HEK293T (cell line): Measurements from ENCODE around the gene PAWR.
A peak's percentile ranks its signal among the peaks of the same experiment; 100 is the strongest.

ENCODE experiments used
- CTCF ChIA-PET: fragments of 350-600 bp; formaldehyde crosslinking; extraction: SDS; loops from one replicate; lab custom pipeline; 2021; ENCODE audit warnings: antibody characterized with exemption, inconsistent platforms; lab: Yijun Ruan, JAX
- POLR2A ChIA-PET: fragments of 350-600 bp; formaldehyde crosslinking; extraction: SDS; loops from one replicate; lab custom pipeline; 2020; ENCODE audit warnings: antibody characterized with exemption, inconsistent platforms; lab: Yijun Ruan, JAX
- DNase-seq: peaks from one replicate; pipeline ENCODE4 v3.0.0; 2012; ENCODE audit warnings: mixed read lengths; ENCODE audit errors: extremely low spot score
- ARNT ChIP-seq: fragments of 450-650 bp; IDR thresholded peaks from 2 replicates; pipeline ENCODE4 v1.6.1; 2017; ENCODE audit warnings: mild to moderate bottlenecking
- BHLHE40 ChIP-seq: fragments of 450-650 bp; IDR thresholded peaks from 2 replicates; pipeline ENCODE4 v1.6.1; 2016; ENCODE audit warnings: mild to moderate bottlenecking, moderate library complexity, borderline replicate concordance
- CTBP1 ChIP-seq: fragments of 450-650 bp; IDR thresholded peaks from 2 replicates; pipeline ENCODE4 v1.6.1; 2016; ENCODE audit warnings: borderline replicate concordance
- ELF4 ChIP-seq: fragments of 450-650 bp; IDR thresholded peaks from 2 replicates; pipeline ENCODE4 v1.6.1; 2017; ENCODE audit warnings: antibody characterized with exemption
- FOXA1 ChIP-seq: fragments of 450-650 bp; IDR thresholded peaks from 2 replicates; pipeline ENCODE4 v1.6.1; 2016; ENCODE audit warnings: mild to moderate bottlenecking
- FOXK2 ChIP-seq: fragments of 450-650 bp; IDR thresholded peaks from 2 replicates; pipeline ENCODE4 v1.6.1; 2016; ENCODE audit warnings: mild to moderate bottlenecking
- FOXM1 ChIP-seq: fragments of 450-650 bp; IDR thresholded peaks from 2 replicates; pipeline ENCODE4 v1.6.1; 2017; ENCODE audit warnings: mild to moderate bottlenecking, borderline replicate concordance
- HDGF ChIP-seq: fragments of 450-650 bp; IDR thresholded peaks from 2 replicates; pipeline ENCODE4 v1.6.1; 2017; ENCODE audit warnings: antibody characterized with exemption, borderline replicate concordance
- L3MBTL2 ChIP-seq: fragments of 450-650 bp; conservative IDR thresholded peaks from 2 replicates; pipeline ENCODE4 v1.6.1; 2016; ENCODE audit warnings: mild to moderate bottlenecking
- LEF1 ChIP-seq: fragments of 450-650 bp; IDR thresholded peaks from 2 replicates; pipeline ENCODE4 v1.6.1; 2017; ENCODE audit warnings: mild to moderate bottlenecking, borderline replicate concordance
- NFRKB ChIP-seq: fragments of 450-650 bp; IDR thresholded peaks from 2 replicates; pipeline ENCODE4 v1.6.1; 2016; ENCODE audit warnings: mild to moderate bottlenecking, moderate library complexity
- PKNOX1 ChIP-seq: fragments of 450-650 bp; IDR thresholded peaks from 2 replicates; pipeline ENCODE4 v1.6.1; 2016
- SP1 ChIP-seq: fragments of 450-650 bp; IDR thresholded peaks from 2 replicates; pipeline ENCODE4 v1.6.1; 2017
- SUZ12 ChIP-seq: fragments of 450-650 bp; IDR thresholded peaks from 2 replicates; pipeline ENCODE4 v1.6.1; 2016; ENCODE audit warnings: mild to moderate bottlenecking
- TARDBP ChIP-seq: fragments of 450-650 bp; IDR thresholded peaks from 2 replicates; pipeline ENCODE4 v1.6.1; 2016
- ZNF384 ChIP-seq: fragments of 450-650 bp; IDR thresholded peaks from 2 replicates; pipeline ENCODE4 v1.6.1; 2016

The PAWR gene, protein sequence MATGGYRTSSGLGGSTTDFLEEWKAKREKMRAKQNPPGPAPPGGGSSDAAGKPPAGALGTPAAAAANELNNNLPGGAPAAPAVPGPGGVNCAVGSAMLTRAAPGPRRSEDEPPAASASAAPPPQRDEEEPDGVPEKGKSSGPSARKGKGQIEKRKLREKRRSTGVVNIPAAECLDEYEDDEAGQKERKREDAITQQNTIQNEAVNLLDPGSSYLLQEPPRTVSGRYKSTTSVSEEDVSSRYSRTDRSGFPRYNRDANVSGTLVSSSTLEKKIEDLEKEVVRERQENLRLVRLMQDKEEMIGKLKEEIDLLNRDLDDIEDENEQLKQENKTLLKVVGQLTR

GRCh38 chr12:79690638-79691510, at the start of gene PAWR:
Gene PAWR, minus strand, starts transcription at chr12:79690964. Its CDS starts 720 bp downstream, at chr12:79690244.
- POLR2A ChIA-PET = interaction anchor here (0.6 to 1.2 kb wide), 8 partner anchors 10 to 132 kb away, joined by 3 to 4 read pairs (median 3); no protein-coding TSS in a partner anchor
- DNase-seq = peak; percentile 81
- CTCF ChIA-PET = interaction anchor here (0.6 to 1.2 kb wide), 3 partner anchors 142 to 1519 kb away, joined by 4 to 6 read pairs (median 4); no protein-coding TSS in a partner anchor
- TF ChIP-seq ELF4 (peak; percentile 65; the same call in 1 of the 2 replicates), ZNF384 (no peak), L3MBTL2 (peak; percentile 63), TARDBP (no peak), CTBP1 (peak; percentile 81; the same call in 1 of the 2 replicates), HDGF (no peak)

DNA sequence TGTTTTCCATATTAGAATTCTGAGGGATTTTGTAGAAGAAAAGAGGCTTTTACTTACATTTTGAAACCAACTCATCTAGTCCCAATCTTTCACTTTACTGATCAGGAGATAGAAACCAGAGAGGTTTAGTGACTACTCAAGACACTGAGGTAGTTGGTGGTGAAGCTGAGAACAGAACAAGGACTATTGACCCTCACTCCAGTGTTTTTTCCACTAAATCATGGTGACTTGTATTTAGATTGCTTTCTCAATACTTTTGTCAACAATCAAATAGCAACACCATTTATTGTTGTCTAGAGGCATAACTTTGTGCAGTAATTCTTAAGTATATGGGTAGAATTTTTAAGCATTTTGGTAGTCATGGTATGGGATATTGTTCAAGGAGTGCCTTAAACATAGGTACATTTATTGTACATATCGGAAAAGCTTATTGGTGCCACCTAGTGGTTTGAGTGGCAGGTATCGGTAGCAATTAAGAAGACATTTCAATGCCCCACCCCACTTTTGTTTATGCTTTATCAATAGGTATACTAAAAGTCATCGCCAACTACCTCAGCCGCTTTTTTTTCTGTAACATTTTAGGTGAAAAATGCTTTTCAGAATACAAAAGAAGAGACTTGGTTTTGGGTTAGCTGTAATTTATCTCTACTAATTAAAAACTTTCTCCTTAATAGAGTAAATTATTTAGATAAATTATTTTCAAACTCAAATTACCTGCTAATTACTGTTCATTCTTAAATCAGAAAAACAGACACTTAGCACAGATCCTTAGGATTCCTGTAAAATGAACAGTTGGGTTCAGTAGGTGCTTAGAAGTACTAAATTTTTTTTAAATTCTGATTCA, 47.3 kb upstream of the PAWR start:
- TF ChIP-seq L3MBTL2 (no peak), PKNOX1 (peak; percentile 71)
- ChIA-PET POLR2A (interaction anchor here (1.6 kb wide), 1 partner anchor 47 kb away, joined by 4 read pairs; the partner anchor contains the start of gene PAWR), CTCF (interaction anchor here (0.6 to 1.3 kb wide), 4 partner anchors 299 to 680 kb away, joined by 3 to 4 read pairs (median 3); no protein-coding TSS in a partner anchor)
- DNase-seq = peak; percentile 42

DNA sequence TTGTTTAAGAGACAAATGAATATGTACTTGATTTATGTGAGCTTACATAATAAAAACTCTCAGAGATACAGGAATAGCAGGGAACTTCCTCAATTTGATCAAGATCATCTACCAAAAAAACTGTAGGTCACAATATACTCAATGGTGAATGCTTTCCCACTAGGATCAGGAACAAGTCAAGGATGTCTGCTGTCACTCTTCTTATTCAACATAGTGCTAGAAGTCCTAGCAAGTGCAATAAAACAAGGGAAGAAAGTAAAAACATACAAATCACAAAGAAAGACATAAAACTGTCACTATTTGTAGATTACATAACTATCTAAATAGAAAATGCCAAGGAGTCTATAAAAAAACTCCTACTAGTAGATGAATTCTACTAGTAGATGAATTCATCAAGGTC, 41.9 kb upstream of the PAWR start:
- DNase-seq = no peak
- ChIA-PET POLR2A (no interaction called here), CTCF (no interaction called here)
- no peak for TF ChIP-seq L3MBTL2
- no peak for TF ChIP-seq FOXM1
- TF ChIP-seq ZNF384 = no peak
- peak; percentile 91 for TF ChIP-seq PKNOX1
- no peak for TF ChIP-seq TARDBP
- TF ChIP-seq HDGF = no peak
- 0 out of 2 replicates have a peak, but pooled peaks have one; percentile 27 for TF ChIP-seq CTBP1
- TF ChIP-seq BHLHE40 = no peak
- TF ChIP-seq ELF4 = no peak
- no peak for TF ChIP-seq SP1
- TF ChIP-seq NFRKB = no peak

DNA sequence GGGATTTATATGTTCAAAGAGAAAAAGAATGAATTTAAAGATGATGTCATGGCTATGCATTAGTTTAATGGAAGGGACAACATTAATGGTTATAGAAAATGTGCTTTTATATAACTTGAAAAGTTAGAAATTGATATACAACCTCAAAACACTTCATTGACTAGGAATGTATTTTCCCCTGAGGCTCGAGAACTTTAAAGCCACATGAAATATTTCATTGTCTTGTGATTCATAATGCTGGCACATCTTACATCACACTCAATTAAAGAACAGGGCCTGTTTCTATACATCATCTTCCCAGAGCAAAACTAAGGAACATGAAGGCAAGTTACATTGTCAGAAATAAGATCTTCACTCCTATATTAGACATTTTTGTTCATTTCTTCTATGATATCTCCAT, 35.2 kb upstream of the PAWR start:
- DNase-seq = no peak
- TF ChIP-seq ARNT (no peak), CTBP1 (no peak), ELF4 (no peak), SUZ12 (no peak), FOXA1 (no peak)
- ChIA-PET CTCF (no interaction called here), POLR2A (no interaction called here)

- ChIA-PET CTCF (no interaction called here), POLR2A (no interaction called here)
- TF ChIP-seq ARNT (no peak), BHLHE40 (no peak), FOXA1 (no peak), TARDBP (no peak), NFRKB (no peak), FOXK2 (no peak), ELF4 (no peak), PKNOX1 (no peak), CTBP1 (no peak), FOXM1 (no peak), HDGF (no peak), LEF1 (no peak), SUZ12 (no peak)
- DNase-seq = no peak
Measured at GRCh38 chr12:79717006-79717405, 26.2 kb upstream of the PAWR start.

DNA sequence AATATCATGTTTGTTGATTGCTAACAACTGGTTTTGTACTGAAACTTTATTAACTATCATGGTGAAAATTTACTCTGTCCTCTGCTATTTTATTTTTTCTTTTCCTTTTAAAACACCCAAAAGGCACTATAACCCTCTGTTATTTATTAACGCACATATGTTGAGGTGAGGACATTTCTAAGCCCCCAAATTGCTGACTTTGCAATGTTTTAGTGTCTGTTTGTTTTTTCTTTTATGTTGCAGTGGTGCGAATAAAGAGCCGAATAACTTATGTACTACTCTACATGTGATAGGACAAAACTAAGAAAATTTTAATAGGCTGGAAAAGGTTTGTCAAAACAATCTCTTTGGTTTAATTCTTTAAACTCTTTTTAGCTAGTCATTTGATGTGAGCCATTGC, 24.5 kb upstream of the PAWR start:
- POLR2A ChIA-PET = no interaction called here
- TF ChIP-seq ZNF384 = no peak
- TF ChIP-seq CTBP1 = no peak
- no peak for TF ChIP-seq TARDBP
- no peak for TF ChIP-seq NFRKB
- TF ChIP-seq FOXK2 = no peak
- TF ChIP-seq LEF1 = no peak
- no peak for TF ChIP-seq SUZ12
- TF ChIP-seq BHLHE40 = no peak
- TF ChIP-seq ARNT = no peak
- no peak for TF ChIP-seq SP1
- no peak for TF ChIP-seq ELF4
- no peak for TF ChIP-seq PKNOX1
- TF ChIP-seq FOXM1 = no peak
- CTCF ChIA-PET = no interaction called here
- DNase-seq = no peak
